Measurements from ENCODE around the gene ARHGAP22. TPM values are rescaled to one million over a fixed set of nuclear protein-coding genes. Genes with fewer than 3 reads are reported as not detected.
"Not testable (repeated sequence)": the region's sequence is repeated elsewhere in the genome, so short reads cannot be mapped to it uniquely, and the experiment has no call there.

Gene ARHGAP22
- total RNA-seq (1 to 10 TPM; 3.1 to 6.5 (median 5.6) TPM), polyA plus RNA-seq (1.4 TPM)
- long read RNA-seq, donor 1, partial matches to known transcripts: 2 of 8 reads
- long read RNA-seq, donor 1, other reads (novel, unspliced or antisense): 3 of 8 reads
- long read RNA-seq, donor 2, partial matches to known transcripts: 0 of 4 reads
- long read RNA-seq, donor 2, other reads (novel, unspliced or antisense): 1 of 4 reads
- long read RNA-seq, donor 3, partial matches to known transcripts: 5 of 12 reads
- long read RNA-seq, donor 3, other reads (novel, unspliced or antisense): 3 of 12 reads
- long read RNA-seq, donor 4, partial matches to known transcripts: 0 of 1 reads
- long read RNA-seq, donor 4, other reads (novel, unspliced or antisense): 1 of 1 reads

- intact Hi-C loops (cut with DNase I): no loop called here
- peak within 1 kb of the TSS; percentile 30 for H3K4me3 ChIP-seq (ENCODE audit: low read length)
- DNase-seq (peak; percentile 61 to 87 (median 85)), ATAC-seq (peak; percentile 92)
- H3K4me1 ChIP-seq (ENCODE audit: control insufficient read depth, insufficient read depth, low read length): peaks cover 4% of the 10 kb centered on the region
- no peaks in the 10 kb centered on the region for H3K9me3 ChIP-seq (ENCODE audit: control insufficient read depth, low read length)
- no peak within 1 kb of the TSS for H3K27ac ChIP-seq (ENCODE audit: low read length)
- no peaks in the 10 kb centered on the region for H3K27me3 ChIP-seq (ENCODE audit: control insufficient read depth, insufficient read depth)
- WGBS: 1% methylated on average over 30 of the region's 30 CpGs
Measured at GRCh38 chr10:48604991-48605508, at the start of gene ARHGAP22. Gene ARHGAP22 (minus strand): TSS chr10:48605073. CDS start chr10:48604796, 277 bp downstream.

- 96% methylated on average over 4 of the region's 4 CpGs for WGBS
- DNase-seq: peak in 1 of 3 donors; percentile 7
- Histone ChIP-seq H3K4me3 (ENCODE audit: low read length) (no peak overlapping the region), H3K27ac (ENCODE audit: low read length) (no peak overlapping the region), H3K9me3 (ENCODE audit: control insufficient read depth, low read length) (no peaks in the 10 kb centered on the region), H3K4me1 (ENCODE audit: control insufficient read depth, insufficient read depth, low read length) (no peaks in the 10 kb centered on the region), H3K27me3 (ENCODE audit: control insufficient read depth, insufficient read depth) (no peaks in the 10 kb centered on the region)
- intact Hi-C loops (cut with DNase I): loop anchor here in 1 of 4 donors (10.0 kb wide), 1 partner anchor 289 kb away; no protein-coding TSS in a partner anchor
- no peak for ATAC-seq
Measured at GRCh38 chr10:48653944-48654698, 49.2 kb upstream of the ARHGAP22 start.

- peak in 1 of 3 donors; percentile 39 for DNase-seq
- no peak overlapping the region for H3K4me3 ChIP-seq (ENCODE audit: low read length)
- no peaks in the 10 kb centered on the region for H3K9me3 ChIP-seq (ENCODE audit: control insufficient read depth, low read length)
- no peak for ATAC-seq
- no peak overlapping the region for H3K27ac ChIP-seq (ENCODE audit: low read length)
- 77% methylated on average over 5 of the region's 5 CpGs for WGBS
- H3K4me1 ChIP-seq (ENCODE audit: control insufficient read depth, insufficient read depth, low read length): no peaks in the 10 kb centered on the region
- intact Hi-C loops (cut with DNase I): loop anchor here in 1 of 4 donors (10.0 kb wide), 1 partner anchor 289 kb away; no protein-coding TSS in a partner anchor
- H3K27me3 ChIP-seq (ENCODE audit: control insufficient read depth, insufficient read depth): no peaks in the 10 kb centered on the region
Measured at GRCh38 chr10:48653347-48653746, 48.5 kb upstream of the ARHGAP22 start.

GRCh38 chr10:48652344-48652743 lies 47.5 kb upstream of the ARHGAP22 start:
- no peaks in the 10 kb centered on the region for H3K4me1 ChIP-seq (ENCODE audit: control insufficient read depth, insufficient read depth, low read length)
- H3K27ac ChIP-seq (ENCODE audit: low read length): no peak overlapping the region
- ATAC-seq (no peak), DNase-seq (no peak)
- intact Hi-C loops (cut with DNase I): loop anchor here in 1 of 4 donors (10.0 kb wide), 1 partner anchor 288 kb away; no protein-coding TSS in a partner anchor
- H3K4me3 ChIP-seq (ENCODE audit: low read length): no peak overlapping the region
- WGBS: 86% methylated on average over 4 of the region's 4 CpGs
- no peaks in the 10 kb centered on the region for H3K9me3 ChIP-seq (ENCODE audit: control insufficient read depth, low read length)
- H3K27me3 ChIP-seq (ENCODE audit: control insufficient read depth, insufficient read depth): no peaks in the 10 kb centered on the region

DNA sequence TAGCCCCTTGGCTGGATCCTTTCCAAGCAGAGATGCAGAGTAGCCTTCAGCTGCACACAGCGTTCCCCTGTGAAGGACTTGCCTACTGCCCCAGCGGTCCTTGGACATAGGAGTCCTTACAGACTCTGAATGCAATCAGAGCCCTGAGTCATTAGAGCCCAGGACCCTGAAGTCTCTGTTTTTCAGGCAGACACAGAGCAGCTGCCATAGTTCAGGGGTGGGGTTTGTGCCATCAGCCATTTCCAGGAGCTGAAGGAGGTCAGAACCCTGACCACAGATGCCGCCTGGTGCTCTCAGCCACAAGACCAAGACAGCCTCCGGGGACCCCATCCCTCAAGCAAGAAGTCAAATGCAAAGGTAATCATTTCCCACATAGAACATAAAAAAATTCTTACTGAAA lies 47.0 kb upstream of the ARHGAP22 start:
- H3K4me3 ChIP-seq (ENCODE audit: low read length): no peak overlapping the region
- ATAC-seq: no peak
- no peak for DNase-seq
- H3K27ac ChIP-seq (ENCODE audit: low read length): no peak overlapping the region
- H3K9me3 ChIP-seq (ENCODE audit: control insufficient read depth, low read length): no peaks in the 10 kb centered on the region
- intact Hi-C loops (cut with DNase I): loop anchor here in 1 of 4 donors (10.0 kb wide), 1 partner anchor 287 kb away; no protein-coding TSS in a partner anchor
- H3K27me3 ChIP-seq (ENCODE audit: control insufficient read depth, insufficient read depth): no peaks in the 10 kb centered on the region
- H3K4me1 ChIP-seq (ENCODE audit: control insufficient read depth, insufficient read depth, low read length): no peaks in the 10 kb centered on the region
- WGBS: 72% methylated on average over 4 of the region's 4 CpGs

DNA sequence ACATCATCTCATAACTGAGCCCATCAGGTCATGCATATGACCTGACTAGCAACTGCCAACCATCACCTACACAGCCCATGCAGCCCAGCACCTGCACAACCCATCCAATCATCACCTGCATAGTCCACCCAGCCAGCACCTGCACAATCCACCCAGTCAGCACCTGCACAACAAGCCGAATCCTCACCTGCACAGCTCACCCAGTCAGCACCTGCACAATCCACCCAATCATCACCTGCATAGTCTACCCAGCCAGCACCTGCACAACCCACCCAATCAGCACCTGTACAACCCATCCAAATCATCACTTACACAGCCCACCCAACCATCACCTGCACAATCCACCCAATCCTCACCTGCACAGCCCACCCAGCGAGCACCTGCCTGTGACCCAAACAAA lies 46.4 kb upstream of the ARHGAP22 start:
- Histone ChIP-seq H3K27me3 (ENCODE audit: control insufficient read depth, insufficient read depth) (no peaks in the 10 kb centered on the region), H3K4me1 (ENCODE audit: control insufficient read depth, insufficient read depth, low read length) (no peaks in the 10 kb centered on the region), H3K9me3 (ENCODE audit: control insufficient read depth, low read length) (no peaks in the 10 kb centered on the region), H3K4me3 (ENCODE audit: low read length) (no peak overlapping the region), H3K27ac (ENCODE audit: low read length) (no peak overlapping the region)
- no peak for ATAC-seq
- WGBS: 89% methylated on average over 2 of the region's 2 CpGs
- intact Hi-C loops (cut with DNase I): loop anchor here in 1 of 4 donors (10.0 kb wide), 1 partner anchor 286 kb away; no protein-coding TSS in a partner anchor
- no peak for DNase-seq

- intact Hi-C loops (cut with DNase I): no loop called here
- H3K4me3 ChIP-seq (ENCODE audit: low read length): no peak overlapping the region
- WGBS: 82% methylated on average over 7 of the region's 7 CpGs
Measured at GRCh38 chr10:48649349-48649944, 44.6 kb upstream of the ARHGAP22 start.

GRCh38 chr10:48648172-48648942 lies 43.5 kb upstream of the ARHGAP22 start:
- Histone ChIP-seq H3K4me3 (ENCODE audit: low read length) (no peak overlapping the region), H3K9me3 (ENCODE audit: control insufficient read depth, low read length) (no peaks in the 10 kb centered on the region), H3K4me1 (ENCODE audit: control insufficient read depth, insufficient read depth, low read length) (no peaks in the 10 kb centered on the region), H3K27me3 (ENCODE audit: control insufficient read depth, insufficient read depth) (no peaks in the 10 kb centered on the region), H3K27ac (ENCODE audit: low read length) (no peak overlapping the region)
- no peak for DNase-seq
- 80% methylated on average over 12 of the region's 12 CpGs for WGBS
- ATAC-seq: no peak
- intact Hi-C loops (cut with DNase I): no loop called here

More at GRCh38 chr10:48649349-48649944, 44.6 kb upstream of the ARHGAP22 start:
- H3K27me3 ChIP-seq (ENCODE audit: control insufficient read depth, insufficient read depth): no peaks in the 10 kb centered on the region
- no peak for ATAC-seq
- no peak for DNase-seq
- H3K9me3 ChIP-seq (ENCODE audit: control insufficient read depth, low read length): no peaks in the 10 kb centered on the region
- H3K27ac ChIP-seq (ENCODE audit: low read length): no peak overlapping the region
- H3K4me1 ChIP-seq (ENCODE audit: control insufficient read depth, insufficient read depth, low read length): no peaks in the 10 kb centered on the region

- H3K9me3 ChIP-seq (ENCODE audit: control insufficient read depth, low read length); H3K4me1 ChIP-seq (ENCODE audit: control insufficient read depth, insufficient read depth, low read length); DNase-seq; H3K4me3 ChIP-seq (ENCODE audit: low read length); H3K27me3 ChIP-seq (ENCODE audit: control insufficient read depth, insufficient read depth); H3K27ac ChIP-seq (ENCODE audit: low read length); ATAC-seq; intact Hi-C loops (cut with DNase I): not testable (repeated sequence)
- 96% methylated on average over 7 of the region's 7 CpGs for WGBS
Measured at GRCh38 chr10:48647073-48647472, 42.2 kb upstream of the ARHGAP22 start.

DNA sequence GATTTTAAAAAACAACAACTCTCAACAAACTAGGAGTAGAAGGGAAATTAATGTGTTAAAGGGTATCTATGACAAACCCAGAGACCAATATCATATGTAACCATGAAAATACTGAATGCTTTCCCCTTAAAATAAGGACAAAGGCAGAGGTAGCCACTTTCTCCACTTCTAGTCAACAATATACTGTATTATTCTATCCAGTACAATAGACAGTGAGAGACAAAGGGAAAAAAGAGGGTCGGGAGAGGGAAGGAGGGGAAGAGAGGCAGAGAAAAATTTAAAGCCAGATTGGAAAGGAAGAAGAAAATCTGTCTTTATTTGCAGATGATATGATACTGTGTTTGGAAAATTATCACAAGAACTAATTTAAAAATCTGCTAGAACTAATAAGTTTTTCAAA lies 40.7 kb upstream of the ARHGAP22 start:
- no peak for ATAC-seq
- Histone ChIP-seq H3K4me1 (ENCODE audit: control insufficient read depth, insufficient read depth, low read length) (no peaks in the 10 kb centered on the region), H3K9me3 (ENCODE audit: control insufficient read depth, low read length) (no peaks in the 10 kb centered on the region), H3K27ac (ENCODE audit: low read length) (no peak overlapping the region), H3K27me3 (ENCODE audit: control insufficient read depth, insufficient read depth) (no peaks in the 10 kb centered on the region), H3K4me3 (ENCODE audit: low read length) (no peak overlapping the region)
- 80% methylated on average over 1 of the region's 1 CpG for WGBS
- intact Hi-C loops (cut with DNase I): no loop called here
- DNase-seq: no peak
